Natural killer cell (primary cell): ENCODE measurements around the gene RBM14. TPM values are rescaled to one million over a fixed set of nuclear protein-coding genes. Genes with fewer than 3 reads are reported as not detected.
A peak's percentile ranks its signal among the peaks of the same experiment; 100 is the strongest.

ENCODE experiments used
- ATAC-seq, 3 donors: fragments of 150-1000 bp in 2 of 3; fragments of 200-7000 bp in 1 of 3; cut with Tn5 transposase; 1 replicate in 1 of 3; 2 replicates in 2 of 3; pipeline ENCODE4 v1.10.0; 2021; ENCODE audit warnings: mild to moderate bottlenecking in 2 of 3, moderate library complexity in 2 of 3
- DNase-seq, 2 donors: peaks; one replicate each; pipeline versions ENCODE4 v3.0.0 to v3.0.0-alpha.2; 2013 to 2021; ENCODE audit warnings: mixed read lengths in 1 of 2
- H3K27ac ChIP-seq: one replicate; pipeline ENCODE4 v1.5.1; 2013; ENCODE audit warnings: mild to moderate bottlenecking, low read length
- H3K27me3 ChIP-seq: one replicate; pipeline ENCODE4 v1.6.1; 2013; ENCODE audit warnings: low read length; ENCODE audit not compliant: control insufficient read depth, insufficient read depth
- H3K36me3 ChIP-seq: one replicate; pipeline ENCODE4 v1.6.1; 2013; ENCODE audit warnings: low read length; ENCODE audit not compliant: control insufficient read depth, insufficient read depth
- H3K4me1 ChIP-seq: one replicate; pipeline ENCODE4 v1.6.1; 2013; ENCODE audit warnings: low read length; ENCODE audit not compliant: control insufficient read depth, insufficient read depth
- H3K4me3 ChIP-seq: one replicate; pipeline ENCODE4 v1.5.1; 2013; ENCODE audit warnings: low read length
- H3K9me3 ChIP-seq: one replicate; pipeline ENCODE4 v1.6.1; 2013; ENCODE audit warnings: low read length; ENCODE audit not compliant: control insufficient read depth, insufficient read depth
- H3K27ac Mint-ChIP-seq, 2 donors: one replicate each; pipeline ENCODE4 v1.8.0; 2022; ENCODE audit warnings: mild to moderate bottlenecking in 2 of 2, mixed read lengths in 2 of 2, moderate library complexity in 1 of 2
- H3K27me3 Mint-ChIP-seq, 2 donors: one replicate each; pipeline ENCODE4 v1.8.0; 2022; ENCODE audit warnings: low read depth in 2 of 2, mixed read lengths in 2 of 2
- H3K36me3 Mint-ChIP-seq: one replicate; pipeline ENCODE4 v1.8.0; 2022; ENCODE audit warnings: mixed read lengths
- H3K4me1 Mint-ChIP-seq, 2 donors: one replicate each; pipeline ENCODE4 v1.8.0; 2022; ENCODE audit warnings: mixed read lengths in 2 of 2
- H3K4me3 Mint-ChIP-seq: one replicate; pipeline ENCODE4 v1.8.0; 2022; ENCODE audit warnings: mild to moderate bottlenecking, moderate library complexity, mixed read lengths
- H3K9me3 Mint-ChIP-seq, 2 donors: one replicate each; pipeline ENCODE4 v1.8.0; 2022; ENCODE audit warnings: mixed read lengths in 2 of 2
- WGBS: methylation state at CpG from one replicate; pipeline ENCODE4 v1.1.7; 2013; ENCODE audit warnings: missing lambda C conversion rate; ENCODE audit not compliant: insufficient coverage; 5-methylcytosine and 5-hydroxymethylcytosine counted together
- intact Hi-C: fragments of 100-400 bp; cut with micrococcal nuclease; formaldehyde crosslinking; loops from one replicate; pipeline ENCODE4 v1.14.2; 2022
- total RNA-seq, 4 donors: library from RNA; stranded (reverse); fragments of 120-200 nt in 1 of 4; gene quantifications; one replicate each; pipeline versions ENCODE4 v1.2.3 to v1.2.4, GENCODE V29; 2013 to 2022
- TF ChIP-seq, protein P1 (sequence below): fragments of 200-600 bp; IDR thresholded peaks from one replicate; pipeline ENCODE4 v1.8.0; 2022; ENCODE audit warnings: antibody characterized with exemption

Gene RBM14
- total RNA-seq, 3 donors from 2014 or later (not counting 1 experiment from before 2014, with no cell fraction given): 289 to 325 (median 307) TPM

DNA sequence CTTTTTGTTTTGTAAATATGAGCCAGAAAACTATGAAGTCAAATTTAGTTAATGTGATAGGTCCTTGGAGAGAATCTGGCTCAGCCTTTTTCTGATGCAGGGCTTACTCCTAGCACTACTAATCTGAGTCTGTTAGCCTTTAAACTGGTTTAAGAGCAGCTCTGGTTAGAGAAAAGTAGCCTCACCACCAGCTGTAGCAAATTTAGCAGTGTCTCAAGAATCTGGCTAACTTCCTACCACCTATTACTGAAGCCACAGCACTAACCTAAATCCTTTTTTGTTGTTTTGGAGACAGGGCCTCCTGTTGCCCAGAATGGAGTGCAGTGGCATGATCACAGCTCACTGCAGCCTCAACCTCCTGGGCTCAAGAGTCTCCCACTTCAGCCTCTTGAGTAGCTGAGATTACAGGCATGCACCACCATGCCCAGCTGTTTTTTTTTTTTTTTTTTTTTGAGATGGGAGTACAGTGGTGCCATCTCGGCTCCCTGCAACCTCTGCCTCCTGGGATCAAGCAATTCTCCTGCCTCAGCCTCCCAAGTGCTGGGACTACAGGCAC is 47.4 kb downstream of the RBM14 start:
- no peak for ATAC-seq

DNA sequence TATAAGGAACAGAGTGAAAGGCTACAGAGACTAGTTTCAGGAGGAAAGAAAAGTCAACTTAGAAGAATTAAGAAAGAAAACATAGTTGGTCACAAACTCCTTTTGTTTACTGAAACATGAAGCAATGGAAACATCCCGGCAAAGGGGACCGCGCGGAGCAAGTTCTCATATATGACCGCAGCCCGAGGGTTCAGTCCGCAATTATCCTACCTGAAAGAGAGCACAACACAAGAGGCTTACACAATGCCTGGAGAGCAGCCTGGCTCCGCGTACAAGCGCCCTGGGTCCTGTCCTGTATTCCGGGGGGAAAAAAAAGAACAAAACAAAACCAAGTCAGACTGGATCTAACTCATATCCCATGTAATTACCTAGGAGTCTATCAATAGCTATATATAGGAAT is 48.9 kb downstream of the RBM14 start:
- Mint-ChIP-seq H3K4me1 (peaks cover 8 to 21% of the 10 kb centered on the region in 2 donors), H3K27ac (peak overlapping the region; percentile 0 to 10), H3K9me3 (no peaks in the 10 kb centered on the region), H3K36me3 (no peaks in the 10 kb centered on the region), H3K4me3 (no peak overlapping the region), H3K27me3 (no peaks in the 10 kb centered on the region)
- no peak overlapping the region for H3K4me3 ChIP-seq
- ATAC-seq (no peak), DNase-seq (no peak)
- peaks cover 59% of the 10 kb centered on the region for H3K36me3 ChIP-seq
- H3K4me1 ChIP-seq: no peaks in the 10 kb centered on the region
- intact Hi-C loops: no loop called here
- no peak overlapping the region for H3K27ac ChIP-seq
- H3K27me3 ChIP-seq: no peaks in the 10 kb centered on the region
- TF ChIP-seq, protein P1, sequence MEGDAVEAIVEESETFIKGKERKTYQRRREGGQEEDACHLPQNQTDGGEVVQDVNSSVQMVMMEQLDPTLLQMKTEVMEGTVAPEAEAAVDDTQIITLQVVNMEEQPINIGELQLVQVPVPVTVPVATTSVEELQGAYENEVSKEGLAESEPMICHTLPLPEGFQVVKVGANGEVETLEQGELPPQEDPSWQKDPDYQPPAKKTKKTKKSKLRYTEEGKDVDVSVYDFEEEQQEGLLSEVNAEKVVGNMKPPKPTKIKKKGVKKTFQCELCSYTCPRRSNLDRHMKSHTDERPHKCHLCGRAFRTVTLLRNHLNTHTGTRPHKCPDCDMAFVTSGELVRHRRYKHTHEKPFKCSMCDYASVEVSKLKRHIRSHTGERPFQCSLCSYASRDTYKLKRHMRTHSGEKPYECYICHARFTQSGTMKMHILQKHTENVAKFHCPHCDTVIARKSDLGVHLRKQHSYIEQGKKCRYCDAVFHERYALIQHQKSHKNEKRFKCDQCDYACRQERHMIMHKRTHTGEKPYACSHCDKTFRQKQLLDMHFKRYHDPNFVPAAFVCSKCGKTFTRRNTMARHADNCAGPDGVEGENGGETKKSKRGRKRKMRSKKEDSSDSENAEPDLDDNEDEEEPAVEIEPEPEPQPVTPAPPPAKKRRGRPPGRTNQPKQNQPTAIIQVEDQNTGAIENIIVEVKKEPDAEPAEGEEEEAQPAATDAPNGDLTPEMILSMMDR: no peak
- WGBS: 99% methylated on average over 10 of the region's 11 CpGs
- H3K9me3 ChIP-seq: no peaks in the 10 kb centered on the region

More for the DNA sequence above, 47.4 kb downstream of the RBM14 start:
- no peaks in the 10 kb centered on the region for H3K9me3 Mint-ChIP-seq
- H3K9me3 ChIP-seq: no peaks in the 10 kb centered on the region
- peaks cover 64% of the 10 kb centered on the region for H3K36me3 ChIP-seq
- TF ChIP-seq, protein P1: no peak
- H3K4me1 Mint-ChIP-seq: peaks cover 8 to 20% of the 10 kb centered on the region in 2 donors
- H3K4me1 ChIP-seq: peaks cover 2% of the 10 kb centered on the region
- no peak overlapping the region for H3K4me3 ChIP-seq
- intact Hi-C loops: no loop called here
- DNase-seq: no peak
- H3K27me3 ChIP-seq: no peaks in the 10 kb centered on the region
- no peak overlapping the region for H3K4me3 Mint-ChIP-seq
- H3K27me3 Mint-ChIP-seq: no peaks in the 10 kb centered on the region
- WGBS: 100% methylated on average over 1 of the region's 1 CpG
- peaks cover 7% of the 10 kb centered on the region for H3K36me3 Mint-ChIP-seq
- no peak overlapping the region for H3K27ac Mint-ChIP-seq
- H3K27ac ChIP-seq: no peak overlapping the region

DNA sequence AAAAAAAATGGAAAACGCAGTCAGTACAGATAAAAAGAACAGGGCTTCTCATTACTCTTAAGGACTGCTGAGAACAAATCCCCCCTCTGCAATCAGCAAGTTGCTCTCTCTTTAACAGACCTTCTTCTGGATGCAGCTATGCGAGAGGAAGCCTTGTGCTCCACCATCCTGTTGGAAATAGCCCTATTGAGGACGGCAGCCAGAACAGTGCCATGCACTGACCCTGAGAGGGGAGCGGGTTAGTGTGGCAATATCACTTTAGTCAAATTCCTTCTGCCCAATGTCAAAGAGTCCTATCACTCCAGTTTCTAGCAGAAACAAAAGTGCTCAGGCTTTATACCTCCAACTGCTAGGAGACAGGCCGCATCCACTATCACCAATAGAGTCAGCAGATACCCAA is 54.4 kb downstream of the RBM14 start:
- TF ChIP-seq, protein P1: no peak
- Mint-ChIP-seq H3K4me1 (peaks cover 17 to 24% of the 10 kb centered on the region in 2 donors), H3K36me3 (no peaks in the 10 kb centered on the region), H3K27me3 (no peaks in the 10 kb centered on the region), H3K9me3 (no peaks in the 10 kb centered on the region), H3K4me3 (no peak overlapping the region), H3K27ac (peak overlapping the region in 1 of 2 donors; percentile 65)
- Histone ChIP-seq H3K4me1 (no peaks in the 10 kb centered on the region), H3K9me3 (no peaks in the 10 kb centered on the region), H3K27ac (no peak overlapping the region), H3K36me3 (peaks cover 32% of the 10 kb centered on the region), H3K27me3 (no peaks in the 10 kb centered on the region), H3K4me3 (no peak overlapping the region)
- 97% methylated on average over 5 of the region's 5 CpGs for WGBS
- no peak for ATAC-seq
- no peak for DNase-seq
- intact Hi-C loops: no loop called here
